Thoracic aorta (tissue), 2 donors: ENCODE results near the gene IGFBP2. TPM values are rescaled to one million over a fixed set of nuclear protein-coding genes. Genes with fewer than 3 reads are reported as not detected.

Source experiments
- ATAC-seq: fragments of 150-250 bp; one replicate; pipeline ENCODE4 v1.8.0; 2017; ENCODE audit warnings: low read depth; ENCODE audit not compliant: insufficient number of reproducible peaks, low FRiP score
- DNase-seq: peaks from one replicate; pipeline ENCODE4 v3.0.0-alpha.2; 2020; ENCODE audit warnings: low spot score
- H3K27ac ChIP-seq, 2 donors: fragments of 200-600 bp; sonication (generic); 1 replicate in 1 of 2; 2 replicates in 1 of 2; pipeline ENCODE4 v1.5.1; 2016; ENCODE audit warnings: mild to moderate bottlenecking in 2 of 2, moderate library complexity in 2 of 2
- H3K27me3 ChIP-seq: fragments of 200-600 bp; sonication (generic); replicated peaks from 2 replicates; pipeline ENCODE4 v1.6.0; 2016; ENCODE audit warnings: mild to moderate bottlenecking; ENCODE audit not compliant: insufficient read depth
- H3K36me3 ChIP-seq: fragments of 200-600 bp; sonication (generic); one replicate; pipeline ENCODE4 v1.5.1; 2016
- H3K4me1 ChIP-seq, 2 donors: fragments of 200-600 bp; sonication (generic); 1 replicate in 1 of 2; 2 replicates in 1 of 2; pipeline versions ENCODE4 v1.5.1 to v1.6.0; 2016; ENCODE audit warnings: low read depth in 2 of 2, mild to moderate bottlenecking in 1 of 2; ENCODE audit not compliant: control insufficient read depth in 1 of 2
- H3K4me3 ChIP-seq: fragments of 200-600 bp; sonication (generic); 2 replicates; pipeline ENCODE4 v1.5.1; 2016; ENCODE audit warnings: mild to moderate bottlenecking
- H3K9me3 ChIP-seq: fragments of 200-600 bp; sonication (generic); 2 replicates; pipeline ENCODE4 v1.5.1; 2016
- total RNA-seq, 2 donors: library from RNA; depleted of rRNA; stranded (reverse); fragments of >200 nt; gene quantifications; one replicate each; pipeline versions ENCODE4 v1.1.0 to v1.2.3, GENCODE V29; 2016
- TF ChIP-seq, protein P1 (sequence below): fragments of 200-600 bp; sonication (generic); IDR thresholded peaks from one replicate; pipeline ENCODE4 v1.5.1; 2019; ENCODE audit warnings: antibody characterized with exemption

The IGFBP2 gene
- total RNA-seq, 2 donors from 2014 or later = 608 to 2,156 TPM

DNA sequence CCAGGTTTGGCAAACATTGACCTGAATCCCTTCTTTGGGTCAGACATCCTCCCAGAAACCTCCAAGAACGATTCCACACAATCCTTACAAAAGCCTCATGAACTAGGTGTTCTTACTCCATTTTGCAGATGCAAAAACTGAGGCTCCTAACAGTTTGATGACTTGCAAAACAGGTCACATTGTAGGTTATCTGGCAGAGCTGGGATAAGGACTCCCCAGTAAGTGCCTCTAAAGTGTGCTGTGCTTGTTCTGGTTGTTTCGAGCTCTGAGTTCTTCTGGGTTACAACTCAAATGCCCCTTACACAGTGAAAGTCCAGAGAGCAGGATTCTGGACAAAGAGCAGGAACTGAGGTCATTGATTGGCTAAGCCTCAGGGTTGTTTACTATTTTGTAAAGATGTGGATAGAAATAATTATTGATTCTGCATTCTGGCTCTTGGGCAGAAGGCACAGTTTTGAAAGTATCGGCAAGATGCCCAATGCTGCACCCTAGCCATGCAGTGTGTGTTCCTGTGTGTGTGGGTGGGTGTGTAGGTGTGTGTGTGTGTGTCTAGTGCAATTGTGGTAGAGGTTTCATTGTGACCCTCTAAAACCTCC, 17.0 kb upstream of the IGFBP2 start:
- Histone ChIP-seq H3K9me3 (no peaks in the 10 kb centered on the region), H3K27me3 (no peaks in the 10 kb centered on the region), H3K4me3 (no peak overlapping the region), H3K36me3 (no peaks in the 10 kb centered on the region), H3K4me1 (peaks cover 14 to 35% of the 10 kb centered on the region in 2 donors), H3K27ac (no peak overlapping the region)
- no peak for ATAC-seq
- DNase-seq = no peak
- TF ChIP-seq, protein P1, sequence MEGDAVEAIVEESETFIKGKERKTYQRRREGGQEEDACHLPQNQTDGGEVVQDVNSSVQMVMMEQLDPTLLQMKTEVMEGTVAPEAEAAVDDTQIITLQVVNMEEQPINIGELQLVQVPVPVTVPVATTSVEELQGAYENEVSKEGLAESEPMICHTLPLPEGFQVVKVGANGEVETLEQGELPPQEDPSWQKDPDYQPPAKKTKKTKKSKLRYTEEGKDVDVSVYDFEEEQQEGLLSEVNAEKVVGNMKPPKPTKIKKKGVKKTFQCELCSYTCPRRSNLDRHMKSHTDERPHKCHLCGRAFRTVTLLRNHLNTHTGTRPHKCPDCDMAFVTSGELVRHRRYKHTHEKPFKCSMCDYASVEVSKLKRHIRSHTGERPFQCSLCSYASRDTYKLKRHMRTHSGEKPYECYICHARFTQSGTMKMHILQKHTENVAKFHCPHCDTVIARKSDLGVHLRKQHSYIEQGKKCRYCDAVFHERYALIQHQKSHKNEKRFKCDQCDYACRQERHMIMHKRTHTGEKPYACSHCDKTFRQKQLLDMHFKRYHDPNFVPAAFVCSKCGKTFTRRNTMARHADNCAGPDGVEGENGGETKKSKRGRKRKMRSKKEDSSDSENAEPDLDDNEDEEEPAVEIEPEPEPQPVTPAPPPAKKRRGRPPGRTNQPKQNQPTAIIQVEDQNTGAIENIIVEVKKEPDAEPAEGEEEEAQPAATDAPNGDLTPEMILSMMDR = no peak

DNA sequence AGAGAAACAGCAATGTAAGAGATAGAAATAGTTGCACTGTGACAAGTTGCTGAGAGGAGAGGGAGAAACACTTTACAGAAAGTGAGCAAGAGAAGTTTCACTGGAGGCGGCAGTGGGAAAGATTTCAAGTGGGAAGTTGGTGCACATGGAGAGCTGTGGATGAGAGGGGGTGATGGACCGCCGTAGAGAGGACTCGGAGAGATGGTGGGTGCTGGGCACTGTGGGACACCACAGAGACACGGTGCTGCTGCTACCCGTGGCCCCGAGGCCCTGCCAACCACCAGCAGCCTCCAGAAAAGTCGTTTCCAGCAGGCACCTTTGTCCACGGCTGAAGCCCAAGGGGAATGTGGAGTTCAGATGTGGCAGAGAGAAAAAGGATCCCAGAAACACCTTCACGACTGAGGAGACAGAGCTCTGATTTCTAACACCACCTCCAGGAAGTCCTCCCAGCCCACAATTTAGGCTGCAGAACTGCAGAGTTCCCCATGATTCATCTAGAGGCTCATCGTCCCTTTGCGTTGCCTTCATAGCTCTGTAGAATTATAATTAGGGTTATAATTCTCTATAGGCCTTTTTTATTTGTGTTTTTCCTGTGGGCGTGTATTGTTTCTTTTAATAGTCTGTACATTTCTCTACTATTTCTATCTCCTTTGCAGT, 15.9 kb upstream of the IGFBP2 start:
- ATAC-seq = no peak

DNA sequence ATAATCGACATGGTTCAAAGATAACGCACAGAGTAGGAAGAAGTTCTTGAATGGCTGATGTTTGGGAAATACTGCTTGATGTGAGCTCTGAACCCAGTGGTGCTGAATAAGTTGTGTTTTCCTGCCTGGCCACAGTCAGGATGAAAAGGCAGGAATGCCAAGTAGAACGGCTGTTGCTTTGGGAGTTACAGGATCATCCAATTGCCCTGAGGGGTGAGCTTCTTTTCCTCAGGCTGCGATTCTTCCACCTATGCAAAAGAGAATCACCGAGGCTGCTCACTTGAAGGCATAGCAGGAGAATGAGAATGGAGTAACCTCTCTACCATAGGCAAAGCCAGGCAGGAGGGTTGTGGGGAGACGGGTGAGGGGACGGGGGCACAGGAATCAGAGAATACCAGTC, 14.4 kb upstream of the IGFBP2 start:
- no peaks in the 10 kb centered on the region for H3K27me3 ChIP-seq
- no peaks in the 10 kb centered on the region for H3K36me3 ChIP-seq
- DNase-seq = no peak
- H3K4me1 ChIP-seq = peaks cover 24 to 52% of the 10 kb centered on the region in 2 donors
- no peak overlapping the region for H3K4me3 ChIP-seq
- TF ChIP-seq, protein P1 = no peak
- H3K9me3 ChIP-seq = no peaks in the 10 kb centered on the region
- ATAC-seq = no peak
- H3K27ac ChIP-seq = peak overlapping the region in 1 of 2 donors; percentile 82

More for the DNA sequence above, 15.9 kb upstream of the IGFBP2 start:
- Histone ChIP-seq H3K9me3 (no peaks in the 10 kb centered on the region), H3K4me3 (no peak overlapping the region), H3K27ac (no peak overlapping the region), H3K4me1 (peaks cover 24 to 46% of the 10 kb centered on the region in 2 donors), H3K36me3 (no peaks in the 10 kb centered on the region), H3K27me3 (no peaks in the 10 kb centered on the region)
- TF ChIP-seq, protein P1 = no peak
- DNase-seq = no peak

DNA sequence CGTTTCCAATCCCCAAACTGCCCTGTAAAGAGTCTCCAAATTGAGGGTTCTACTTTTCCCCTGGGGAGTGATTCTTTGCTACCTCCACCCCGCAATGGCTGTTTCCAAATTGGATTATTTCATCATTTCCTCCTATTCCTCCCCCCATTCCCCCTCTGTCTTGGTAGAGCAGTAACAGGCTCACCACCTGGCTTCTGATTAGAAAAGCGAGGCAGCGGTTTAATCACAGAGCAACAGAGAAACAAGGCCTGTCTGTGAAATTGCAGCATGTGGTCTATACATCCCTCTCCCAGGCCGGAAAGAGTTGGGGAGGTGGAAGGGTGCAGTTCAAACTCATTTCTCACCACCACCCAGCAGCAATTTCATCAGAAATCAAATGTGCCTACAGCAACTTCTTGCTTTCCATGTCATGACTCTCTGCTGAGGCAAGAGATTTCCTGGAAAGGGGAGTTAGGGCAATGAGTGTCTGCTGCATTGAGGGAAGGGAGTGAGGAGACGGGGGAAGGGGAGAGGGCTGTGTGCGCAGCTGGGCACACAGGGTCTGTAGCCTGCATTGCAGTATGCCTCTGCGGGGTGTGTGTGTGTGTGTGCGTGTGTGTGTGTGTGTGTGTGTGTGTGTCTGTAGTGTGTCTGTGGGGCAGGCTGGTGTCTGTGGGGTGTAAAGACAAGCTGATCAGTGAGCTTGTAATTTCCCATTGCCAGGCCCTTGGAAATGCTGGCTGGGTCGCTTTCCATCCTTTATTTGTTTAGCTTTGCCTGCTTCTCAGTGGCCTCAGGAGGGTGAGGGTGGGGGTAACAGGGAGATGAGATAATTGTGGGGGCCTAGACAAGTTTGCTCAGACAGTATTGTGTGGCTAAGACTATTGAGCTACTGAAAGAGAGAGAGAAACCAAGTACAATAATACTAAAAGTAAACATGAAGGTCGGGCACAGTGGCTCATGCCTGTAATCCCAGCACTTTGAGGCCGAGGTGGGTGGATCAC, 13.5 kb upstream of the IGFBP2 start:
- Histone ChIP-seq H3K36me3 (no peaks in the 10 kb centered on the region), H3K4me3 (no peak overlapping the region), H3K27ac (peak overlapping the region; percentile 79 to 82), H3K4me1 (peaks cover 24 to 52% of the 10 kb centered on the region in 2 donors), H3K27me3 (no peaks in the 10 kb centered on the region), H3K9me3 (no peaks in the 10 kb centered on the region)
- DNase-seq (no peak), ATAC-seq (no peak)
- TF ChIP-seq, protein P1 = no peak

DNA sequence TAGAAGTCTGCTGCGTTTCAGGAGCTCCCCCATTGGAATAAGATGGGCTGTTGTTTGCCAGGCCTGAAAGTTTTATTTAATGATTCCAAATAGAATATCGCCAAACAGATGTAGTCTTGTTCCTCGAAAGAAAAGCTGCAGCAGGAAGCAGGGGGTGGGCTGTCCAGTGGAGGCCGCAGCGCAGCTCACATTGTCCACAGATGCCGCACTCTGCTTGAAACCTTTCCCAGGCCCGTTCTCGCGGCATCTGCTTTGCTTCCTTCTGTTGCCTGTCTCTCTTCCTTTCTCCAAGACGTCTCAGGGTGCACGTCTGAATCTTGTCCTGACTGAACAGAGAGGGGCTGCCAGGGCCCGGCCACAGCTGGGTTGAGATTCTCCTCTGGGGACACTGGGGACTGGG, 12.4 kb upstream of the IGFBP2 start:
- TF ChIP-seq, protein P1 = no peak
- no peaks in the 10 kb centered on the region for H3K27me3 ChIP-seq
- ATAC-seq (no peak), DNase-seq (no peak)
- no peak overlapping the region for H3K4me3 ChIP-seq
- H3K4me1 ChIP-seq = peaks cover 24 to 42% of the 10 kb centered on the region in 2 donors
- no peaks in the 10 kb centered on the region for H3K36me3 ChIP-seq
- peak overlapping the region; percentile 79 to 82 for H3K27ac ChIP-seq
- no peaks in the 10 kb centered on the region for H3K9me3 ChIP-seq
